SU-DHL-6 (cell line): ENCODE measurements around the gene PPIP5K2.

Source experiments
- CTCF ChIP-seq: fragments of 200-600 bp; sonication (generic); IDR thresholded peaks from one replicate; pipeline ENCODE4 v1.5.1; 2017; ENCODE audit warnings: antibody characterized with exemption, mild to moderate bottlenecking, low read length, moderate library complexity; ENCODE audit not compliant: insufficient read depth, poor library complexity, severe bottlenecking
- EZH2phosphoT487 ChIP-seq: fragments of 200-600 bp; sonication (generic), shearing (Covaris generic); conservative IDR thresholded peaks from 2 replicates; pipeline ENCODE4 v1.6.1; 2018; ENCODE audit warnings: mild to moderate bottlenecking, antibody characterized with exemption, low read length, moderate library complexity, mixed read lengths

- TF ChIP-seq CTCF, result no peak
- TF ChIP-seq EZH2phosphoT487, result no peak
Observed at GRCh38 chr5:103228588-103228987, 108.5 kb downstream of the PPIP5K2 start.
